Stimulated activated CD4-positive, alpha-beta T cell treated with anti-CD3 and anti-CD28 coated beads, Interleukin-15, amount 100 ng/mL, for 1 hour (primary cell): ENCODE results near the gene C12orf57.

Source experiments
- DNase-seq, 2 donors: peaks; one replicate each; pipeline ENCODE4 v3.0.0-alpha.2; 2020; ENCODE audit warnings: low read depth in 1 of 2, low spot score in 1 of 2

The C12orf57 gene

DNA sequence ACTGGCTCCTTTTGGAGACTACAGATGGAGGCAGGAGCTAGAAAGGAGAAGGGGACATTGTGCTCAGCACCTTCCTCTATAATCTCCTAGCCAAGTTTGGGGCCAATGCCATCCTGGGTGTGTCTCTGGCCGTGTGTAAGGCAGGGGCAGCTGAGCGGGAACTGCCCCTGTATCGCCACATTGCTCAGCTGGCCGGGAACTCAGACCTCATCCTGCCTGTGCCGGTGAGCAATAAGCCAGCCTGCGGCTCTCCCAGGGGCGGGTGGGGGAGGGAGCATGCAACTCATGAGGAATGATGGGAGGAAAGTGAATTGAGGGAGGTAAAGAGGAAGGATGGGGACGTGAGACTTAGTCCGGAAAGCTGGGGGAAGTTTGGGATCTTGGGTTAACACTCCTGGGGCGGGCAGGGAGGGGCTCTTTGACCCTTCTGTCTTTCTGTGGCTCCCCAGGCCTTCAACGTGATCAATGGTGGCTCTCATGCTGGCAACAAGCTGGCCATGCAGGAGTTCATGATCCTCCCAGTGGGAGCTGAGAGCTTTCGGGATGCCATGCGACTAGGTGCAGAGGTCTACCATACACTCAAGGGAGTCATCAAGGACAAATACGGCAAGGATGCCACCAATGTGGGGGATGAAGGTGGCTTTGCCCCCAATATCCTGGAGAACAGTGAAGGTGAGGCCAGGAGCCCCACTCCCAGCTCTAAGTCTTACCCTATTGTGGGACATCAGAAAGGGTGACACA, 26.2 kb upstream of the C12orf57 start:
- no peak for DNase-seq

DNA sequence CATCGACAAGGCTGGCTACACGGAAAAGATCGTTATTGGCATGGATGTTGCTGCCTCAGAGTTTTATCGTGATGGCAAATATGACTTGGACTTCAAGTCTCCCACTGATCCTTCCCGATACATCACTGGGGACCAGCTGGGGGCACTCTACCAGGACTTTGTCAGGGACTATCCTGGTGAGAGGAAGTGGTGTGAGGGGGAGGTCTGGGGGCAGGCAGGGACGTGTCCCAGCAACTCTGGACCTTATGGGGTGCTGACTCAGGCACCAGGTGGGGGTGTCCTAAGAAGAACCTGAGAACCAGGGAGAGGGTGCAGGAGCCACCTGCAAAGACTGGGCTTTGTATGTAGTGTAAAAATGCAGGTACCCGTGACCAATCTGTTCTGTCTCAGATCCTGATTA, 24.2 kb upstream of the C12orf57 start:
- DNase-seq, result no peak

DNA sequence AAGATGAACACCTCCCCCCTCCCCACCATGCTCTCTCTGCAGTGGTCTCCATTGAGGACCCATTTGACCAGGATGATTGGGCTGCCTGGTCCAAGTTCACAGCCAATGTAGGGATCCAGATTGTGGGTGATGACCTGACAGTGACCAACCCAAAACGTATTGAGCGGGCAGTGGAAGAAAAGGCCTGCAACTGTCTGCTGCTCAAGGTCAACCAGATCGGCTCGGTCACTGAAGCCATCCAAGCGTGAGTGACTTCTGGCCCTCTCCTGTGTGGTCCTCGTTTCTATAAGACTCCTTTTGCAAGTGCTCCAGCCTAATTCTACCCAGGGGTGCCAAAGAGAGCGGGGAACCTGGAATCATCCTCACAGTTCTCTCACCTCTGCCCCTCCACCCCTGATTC, 22.3 kb upstream of the C12orf57 start:
- no peak for DNase-seq

DNA sequence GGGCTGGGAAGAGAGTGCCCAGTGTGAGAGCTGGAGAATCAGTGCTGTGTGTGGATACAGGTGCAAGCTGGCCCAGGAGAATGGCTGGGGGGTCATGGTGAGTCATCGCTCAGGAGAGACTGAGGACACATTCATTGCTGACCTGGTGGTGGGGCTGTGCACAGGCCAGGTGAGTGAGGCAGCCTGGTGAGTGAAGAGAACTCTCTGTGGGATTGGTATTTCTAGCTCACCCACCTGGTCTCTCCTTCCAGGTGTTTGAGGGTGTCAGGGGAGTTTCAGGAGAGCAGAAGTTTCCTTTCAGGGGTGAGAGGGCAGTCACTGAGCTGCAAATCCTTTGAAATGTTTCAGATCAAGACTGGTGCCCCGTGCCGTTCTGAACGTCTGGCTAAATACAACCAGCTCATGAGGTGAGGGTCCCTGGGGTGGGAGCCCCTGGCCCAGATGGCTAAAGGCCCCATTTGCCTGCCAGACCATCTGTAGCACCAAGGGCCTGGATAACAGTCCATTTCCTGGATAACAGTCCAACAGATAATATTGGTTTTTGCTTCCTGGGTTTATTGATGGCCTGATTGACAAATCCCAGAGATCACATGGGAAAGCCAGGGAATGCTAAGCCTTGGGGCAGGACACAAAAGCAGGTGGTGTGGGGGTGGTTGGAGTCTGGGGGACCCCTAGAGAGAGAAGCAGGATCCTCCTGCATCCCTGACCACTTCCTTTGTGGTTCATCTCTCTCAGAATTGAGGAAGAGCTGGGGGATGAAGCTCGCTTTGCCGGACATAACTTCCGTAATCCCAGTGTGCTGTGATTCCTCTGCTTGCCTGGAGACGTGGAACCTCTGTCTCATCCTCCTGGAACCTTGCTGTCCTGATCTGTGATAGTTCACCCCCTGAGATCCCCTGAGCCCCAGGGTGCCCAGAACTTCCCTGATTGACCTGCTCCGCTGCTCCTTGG, 21.6 kb upstream of the C12orf57 start:
- DNase-seq, result no peak

DNA sequence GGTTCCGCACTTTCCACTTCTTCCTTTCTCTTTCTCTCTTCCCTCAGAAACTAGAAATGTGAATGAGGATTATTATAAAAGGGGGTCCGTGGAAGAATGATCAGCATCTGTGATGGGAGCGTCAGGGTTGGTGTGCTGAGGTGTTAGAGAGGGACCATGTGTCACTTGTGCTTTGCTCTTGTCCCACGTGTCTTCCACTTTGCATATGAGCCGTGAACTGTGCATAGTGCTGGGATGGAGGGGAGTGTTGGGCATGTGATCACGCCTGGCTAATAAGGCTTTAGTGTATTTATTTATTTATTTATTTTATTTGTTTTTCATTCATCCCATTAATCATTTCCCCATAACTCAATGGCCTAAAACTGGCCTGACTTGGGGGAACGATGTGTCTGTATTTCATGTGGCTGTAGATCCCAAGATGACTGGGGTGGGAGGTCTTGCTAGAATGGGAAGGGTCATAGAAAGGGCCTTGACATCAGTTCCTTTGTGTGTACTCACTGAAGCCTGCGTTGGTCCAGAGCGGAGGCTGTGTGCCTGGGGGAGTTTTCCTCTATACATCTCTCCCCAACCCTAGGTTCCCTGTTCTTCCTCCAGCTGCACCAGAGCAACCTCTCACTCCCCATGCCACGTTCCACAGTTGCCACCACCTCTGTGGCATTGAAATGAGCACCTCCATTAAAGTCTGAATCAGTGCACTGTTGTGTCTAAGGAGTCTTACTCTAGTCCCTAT, 20.7 kb upstream of the C12orf57 start:
- DNase-seq, result no peak

DNA sequence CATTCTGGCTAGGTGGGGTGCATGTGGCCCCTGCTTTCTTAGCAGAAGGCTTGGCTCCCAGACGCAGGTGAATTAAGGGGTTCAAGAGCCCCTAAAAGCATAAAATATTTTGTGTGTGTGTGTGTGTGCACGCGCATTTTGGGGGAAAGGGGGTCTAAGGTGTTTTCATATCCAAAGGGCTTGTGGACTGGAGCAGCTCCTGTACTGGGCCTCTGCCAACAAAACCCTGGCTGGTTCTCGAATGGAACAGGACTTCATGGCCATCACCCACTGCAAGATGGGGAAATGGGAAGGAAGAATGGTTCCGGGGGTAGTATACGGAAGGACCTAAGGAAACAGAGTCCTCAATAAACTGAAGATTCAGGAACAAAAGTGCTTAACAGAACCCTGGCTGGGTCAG, 20.0 kb upstream of the C12orf57 start:
- no peak for DNase-seq

DNA sequence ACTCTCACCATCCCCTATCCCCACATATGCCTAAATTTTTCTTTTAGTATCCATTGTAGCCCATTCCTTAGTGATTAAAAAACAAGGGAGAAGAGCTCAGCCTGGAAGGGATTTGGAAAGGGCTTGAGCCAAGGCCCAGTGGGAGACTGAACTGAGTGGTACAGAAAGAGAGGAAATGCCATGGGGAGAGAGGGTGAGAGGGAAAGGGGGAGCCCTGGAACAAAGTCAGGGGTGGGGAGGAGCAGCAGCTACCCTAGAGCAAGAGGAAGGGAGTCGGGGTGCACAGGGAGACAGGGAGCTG, 18.6 kb upstream of the C12orf57 start:
- no peak for DNase-seq

DNA sequence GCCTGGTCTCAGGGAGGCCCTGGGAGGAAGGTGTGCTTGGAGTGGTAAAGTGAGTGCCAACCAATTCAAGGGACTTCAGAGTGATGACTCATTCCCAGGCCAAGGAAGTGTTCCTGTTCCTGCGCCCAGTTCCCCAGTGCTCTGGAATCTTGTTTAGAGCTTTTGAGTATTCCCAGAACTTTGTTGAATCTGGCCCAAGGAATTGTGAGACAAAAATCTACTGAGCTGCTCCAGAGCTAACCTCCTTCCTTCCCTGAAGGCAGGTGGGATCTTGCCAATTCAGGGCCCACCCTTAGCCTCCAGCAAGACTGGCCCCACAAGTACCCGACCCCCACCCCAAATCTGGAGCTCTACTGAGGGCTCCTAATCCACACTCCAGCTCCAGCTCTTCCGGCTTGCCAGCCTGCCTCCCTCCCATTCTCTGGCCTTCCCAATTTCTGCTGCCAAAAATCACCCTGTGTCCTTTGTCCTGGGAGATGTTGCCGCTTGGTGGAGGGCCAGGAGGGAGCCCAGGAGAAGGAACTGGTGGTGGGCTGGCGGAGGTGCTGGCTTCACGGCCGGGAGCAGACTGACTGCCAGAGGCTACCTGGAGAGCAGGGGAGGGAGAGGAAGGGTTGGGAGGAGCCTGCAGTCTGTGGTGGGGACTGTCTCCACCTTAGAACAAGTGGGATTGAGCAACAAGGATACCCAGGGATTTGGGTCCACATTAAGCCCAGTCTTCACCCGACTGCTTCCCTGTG, 18.1 kb upstream of the C12orf57 start:
- DNase-seq, result no peak

DNA sequence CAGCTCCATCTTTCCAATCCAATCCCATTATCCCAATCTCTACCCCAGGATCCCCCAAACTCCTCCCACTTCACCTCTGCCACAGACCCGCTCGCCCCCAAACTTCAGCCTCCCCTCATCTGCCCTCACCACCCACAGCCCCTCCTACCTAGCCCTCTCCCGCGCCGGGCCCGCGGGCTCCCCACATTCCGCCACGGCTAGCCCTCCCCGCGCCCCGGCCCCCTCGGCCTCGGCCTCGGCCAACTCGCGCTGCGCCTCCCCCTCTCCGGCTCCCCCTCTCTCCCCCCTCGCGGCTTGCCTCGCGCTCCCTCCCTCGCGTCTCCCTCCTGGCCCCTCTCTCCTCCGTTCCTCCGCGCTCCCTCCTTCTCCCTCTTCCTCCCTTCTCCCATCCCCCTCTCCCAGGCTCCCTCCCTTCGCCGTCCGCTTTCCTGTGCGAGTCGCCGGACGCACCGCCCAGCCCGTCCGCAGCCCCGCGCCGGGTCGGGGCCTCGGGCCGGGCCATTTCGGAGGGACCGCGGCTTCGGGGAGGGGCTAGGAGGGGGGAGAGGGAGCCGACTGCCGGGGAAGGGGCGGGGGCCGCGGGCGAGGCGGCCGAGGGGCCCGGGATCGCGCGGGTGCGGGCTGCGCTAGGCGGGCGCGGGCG, 16.3 kb upstream of the C12orf57 start, which contains the start of gene ATN1:
TSS of gene ATN1 (plus strand) at position 581 of the 643 bp plus-strand sequence. CDS start 6,043 bp downstream, outside the sequence.
- peak in 1 of 2 donors; percentile 40 for DNase-seq

DNA sequence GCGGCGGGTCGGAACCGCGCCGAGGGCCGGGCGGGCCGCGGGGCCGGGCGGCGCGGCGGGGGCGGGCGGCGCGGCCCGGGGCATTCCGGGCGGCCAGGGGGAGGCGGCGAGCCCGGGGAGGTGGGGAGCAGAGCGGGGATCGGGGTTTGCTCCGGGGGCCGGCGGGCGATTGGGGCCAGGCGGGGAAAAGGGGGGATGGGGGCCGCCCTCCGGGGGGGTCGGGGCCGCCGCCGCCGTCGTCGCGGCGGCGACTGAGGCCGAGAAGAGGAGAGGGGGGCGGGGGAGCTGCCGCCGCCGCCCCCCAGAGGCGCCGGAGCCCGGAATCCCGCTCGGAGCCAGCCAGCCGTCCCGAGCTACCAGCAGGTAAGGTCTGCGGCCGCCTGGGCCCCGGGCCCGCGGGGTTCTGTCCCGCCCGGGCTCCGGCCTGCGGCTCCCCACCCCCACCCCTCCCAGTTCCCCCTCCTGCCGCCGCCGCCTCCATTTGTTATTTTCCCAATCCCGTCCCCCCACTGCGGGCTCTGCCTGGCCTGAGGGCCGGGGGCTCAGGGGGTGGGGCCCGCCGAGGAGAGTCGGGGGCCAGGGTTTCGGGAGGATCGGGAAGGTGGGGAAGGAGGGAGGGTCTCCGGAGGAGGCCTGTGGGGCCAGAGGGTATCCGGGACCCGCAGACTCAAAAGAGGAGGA, 15.7 kb upstream of the C12orf57 start:
- no peak for DNase-seq

DNA sequence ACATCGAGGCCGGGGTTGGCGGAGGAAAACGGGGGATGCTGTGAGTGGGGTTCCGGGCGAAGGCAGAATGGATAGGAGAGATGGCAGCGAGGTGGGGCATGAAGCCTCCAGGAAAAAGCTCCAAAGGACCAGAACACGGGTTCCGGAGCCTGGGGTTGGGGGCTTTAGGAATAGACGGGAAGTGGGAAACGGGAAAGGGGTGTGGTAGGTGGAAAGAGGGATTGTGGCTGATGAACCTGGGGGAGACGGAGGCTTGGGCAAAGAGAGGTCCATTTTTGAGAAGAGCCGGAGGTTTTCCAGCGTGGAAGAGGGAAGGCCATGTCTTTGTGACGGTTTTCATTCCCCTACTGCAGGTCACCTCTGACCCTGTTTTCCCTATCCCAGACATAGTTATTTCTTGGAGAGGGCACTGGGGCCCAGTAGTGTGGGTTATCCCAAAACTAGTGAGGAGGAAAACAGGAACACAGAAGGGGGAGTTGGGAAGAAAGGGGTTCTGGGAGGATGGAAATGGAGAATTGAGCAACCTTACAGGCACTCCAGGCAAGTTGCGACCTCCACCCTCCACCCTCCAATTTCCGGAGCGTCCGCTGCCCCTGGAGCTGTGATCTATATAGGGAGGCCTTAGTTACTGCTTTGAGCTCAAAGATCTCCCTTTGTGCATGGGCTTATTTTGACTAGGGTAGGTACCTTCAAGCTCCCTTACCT, 15.0 kb upstream of the C12orf57 start:
- no peak for DNase-seq

DNA sequence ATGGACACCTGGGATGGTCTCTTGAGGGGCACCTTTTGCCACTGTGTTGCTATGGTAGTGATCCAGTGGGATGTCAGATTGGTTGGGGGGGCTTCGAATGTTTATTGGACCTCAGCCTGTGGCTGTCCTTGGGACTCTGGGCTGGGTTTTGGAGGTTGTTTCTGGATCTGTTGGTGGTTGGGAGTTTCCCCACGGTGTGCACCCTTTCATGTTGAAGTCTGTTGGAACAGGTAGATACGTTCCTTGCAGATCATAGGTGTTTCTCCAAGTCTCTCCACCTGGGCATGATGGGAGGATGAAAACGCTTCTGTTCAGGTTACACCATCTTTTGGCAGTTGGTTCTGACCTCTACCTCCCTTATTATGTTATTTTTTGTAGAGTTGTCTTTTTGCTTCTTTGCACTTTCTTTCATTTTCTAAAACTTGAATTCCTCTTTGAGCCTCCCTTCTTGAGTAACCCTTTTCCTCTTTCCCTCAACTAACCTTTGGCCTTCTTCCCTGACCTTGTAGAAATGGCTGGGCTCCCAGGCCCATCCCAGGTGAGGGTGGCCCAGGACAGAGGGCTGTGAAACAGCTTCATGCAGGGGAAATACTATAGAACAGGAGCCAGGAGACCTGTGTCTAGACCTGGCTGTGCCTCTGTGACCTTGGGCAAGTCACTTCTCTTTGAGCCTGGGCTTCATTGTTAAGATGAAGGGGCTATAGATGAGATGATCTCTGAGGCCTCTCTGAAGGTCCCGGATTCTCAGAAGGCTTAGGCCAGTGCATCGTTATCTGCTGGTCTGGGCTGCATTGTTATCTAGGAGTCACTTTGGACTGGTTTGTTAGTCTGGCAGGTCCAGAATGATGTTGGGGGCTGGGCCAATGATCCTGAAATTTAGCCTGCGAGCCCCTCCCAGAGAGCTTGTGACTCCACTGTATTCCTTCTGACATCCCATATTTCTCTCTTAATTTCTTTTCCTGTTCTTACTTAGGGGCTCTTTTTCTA, 14.1 kb upstream of the C12orf57 start:
- no peak for DNase-seq

DNA sequence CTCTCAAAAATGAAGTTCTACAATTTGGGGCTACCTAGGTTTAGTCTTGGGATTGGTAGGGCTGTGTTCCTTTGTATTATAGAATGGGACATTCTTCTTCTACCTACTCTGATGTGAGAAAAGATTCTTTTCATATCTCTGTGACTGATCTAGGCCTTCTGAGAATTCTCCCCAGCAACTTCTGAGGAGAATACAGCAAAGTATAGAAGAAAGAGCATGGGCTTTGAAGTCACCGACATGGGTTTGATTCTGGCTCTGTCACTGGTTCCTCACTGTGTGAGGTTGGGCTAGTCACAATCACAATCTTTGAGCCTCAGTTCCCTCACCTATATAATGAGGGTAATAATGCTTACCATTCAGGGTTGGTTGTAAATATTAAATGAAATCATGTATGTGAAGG, 11.1 kb upstream of the C12orf57 start:
- no peak for DNase-seq

DNA sequence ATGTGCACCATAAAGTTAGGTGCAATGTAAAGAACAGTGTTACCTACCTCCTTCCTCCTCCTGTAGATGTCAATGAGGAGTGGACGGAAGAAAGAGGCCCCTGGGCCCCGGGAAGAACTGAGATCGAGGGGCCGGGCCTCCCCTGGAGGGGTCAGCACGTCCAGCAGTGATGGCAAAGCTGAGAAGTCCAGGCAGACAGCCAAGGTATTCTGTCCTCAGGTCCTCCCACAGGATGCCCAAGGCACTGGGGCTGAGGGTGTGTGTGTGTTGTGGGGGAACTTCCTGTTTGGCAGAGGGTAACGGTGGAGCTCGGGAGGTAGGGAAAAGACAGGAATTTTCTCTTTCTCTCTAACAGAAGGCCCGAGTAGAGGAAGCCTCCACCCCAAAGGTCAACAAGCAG, 9.7 kb upstream of the C12orf57 start:
- DNase-seq, result no peak

DNA sequence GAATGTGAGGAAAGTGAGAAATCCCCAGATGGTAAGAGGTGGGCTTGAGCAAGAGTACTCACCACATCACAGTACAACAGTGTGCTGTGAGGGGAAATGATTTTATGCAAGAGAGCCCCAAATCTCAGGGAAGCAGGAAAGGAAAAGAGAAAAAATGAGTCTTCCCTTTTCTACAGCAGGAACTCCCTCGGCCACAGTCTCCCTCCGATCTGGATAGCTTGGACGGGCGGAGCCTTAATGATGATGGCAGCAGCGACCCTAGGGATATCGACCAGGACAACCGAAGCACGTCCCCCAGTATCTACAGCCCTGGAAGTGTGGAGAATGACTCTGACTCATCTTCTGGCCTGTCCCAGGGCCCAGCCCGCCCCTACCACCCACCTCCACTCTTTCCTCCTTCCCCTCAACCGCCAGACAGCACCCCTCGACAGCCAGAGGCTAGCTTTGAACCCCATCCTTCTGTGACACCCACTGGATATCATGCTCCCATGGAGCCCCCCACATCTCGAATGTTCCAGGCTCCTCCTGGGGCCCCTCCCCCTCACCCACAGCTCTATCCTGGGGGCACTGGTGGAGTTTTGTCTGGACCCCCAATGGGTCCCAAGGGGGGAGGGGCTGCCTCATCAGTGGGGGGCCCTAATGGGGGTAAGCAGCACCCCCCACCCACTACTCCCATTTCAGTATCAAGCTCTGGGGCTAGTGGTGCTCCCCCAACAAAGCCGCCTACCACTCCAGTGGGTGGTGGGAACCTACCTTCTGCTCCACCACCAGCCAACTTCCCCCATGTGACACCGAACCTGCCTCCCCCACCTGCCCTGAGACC, 8.2 kb upstream of the C12orf57 start:
- no peak for DNase-seq

DNA sequence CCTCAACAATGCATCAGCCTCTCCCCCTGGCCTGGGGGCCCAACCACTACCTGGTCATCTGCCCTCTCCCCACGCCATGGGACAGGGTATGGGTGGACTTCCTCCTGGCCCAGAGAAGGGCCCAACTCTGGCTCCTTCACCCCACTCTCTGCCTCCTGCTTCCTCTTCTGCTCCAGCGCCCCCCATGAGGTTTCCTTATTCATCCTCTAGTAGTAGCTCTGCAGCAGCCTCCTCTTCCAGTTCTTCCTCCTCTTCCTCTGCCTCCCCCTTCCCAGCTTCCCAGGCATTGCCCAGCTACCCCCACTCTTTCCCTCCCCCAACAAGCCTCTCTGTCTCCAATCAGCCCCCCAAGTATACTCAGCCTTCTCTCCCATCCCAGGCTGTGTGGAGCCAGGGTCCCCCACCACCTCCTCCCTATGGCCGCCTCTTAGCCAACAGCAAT, 7.6 kb upstream of the C12orf57 start:
- DNase-seq, result no peak
